Stimulated activated CD4-positive, alpha-beta T cell treated with anti-CD3 and anti-CD28 coated beads, Interleukin-1b, Interleukin-23, amount 100 ng/mL, for 4 hours (primary cell): ENCODE measurements around the gene SPPL3.
A peak's percentile ranks its signal among the peaks of the same experiment; 100 is the strongest.
"Not testable (repeated sequence)": the region's sequence is repeated elsewhere in the genome, so short reads cannot be mapped to it uniquely, and the experiment has no call there.

Source experiments
- DNase-seq, 2 donors: peaks; one replicate each; pipeline ENCODE4 v3.0.0-alpha.2; 2020; ENCODE audit warnings: low read depth in 2 of 2

Gene SPPL3

DNA sequence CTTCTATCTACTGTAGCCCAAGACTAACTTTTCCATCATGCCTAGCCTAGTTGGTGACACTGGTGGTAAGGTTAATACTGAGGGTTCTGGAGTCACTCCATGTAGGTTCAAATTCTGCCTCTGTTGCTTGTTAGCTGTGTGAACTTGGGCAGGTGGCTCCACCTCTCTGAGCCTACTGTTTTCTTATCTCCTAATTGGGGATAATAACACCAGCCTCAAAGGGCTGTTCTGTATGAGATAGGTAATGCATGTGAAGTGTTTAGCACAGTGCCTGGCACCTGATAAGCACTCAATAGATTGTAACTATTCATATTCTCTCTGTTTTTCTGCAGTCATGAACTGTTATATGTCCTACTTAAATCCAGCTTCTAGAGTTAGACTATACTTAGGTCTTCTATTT, 17.5 kb upstream of the SPPL3 start:
- DNase-seq = no peak

DNA sequence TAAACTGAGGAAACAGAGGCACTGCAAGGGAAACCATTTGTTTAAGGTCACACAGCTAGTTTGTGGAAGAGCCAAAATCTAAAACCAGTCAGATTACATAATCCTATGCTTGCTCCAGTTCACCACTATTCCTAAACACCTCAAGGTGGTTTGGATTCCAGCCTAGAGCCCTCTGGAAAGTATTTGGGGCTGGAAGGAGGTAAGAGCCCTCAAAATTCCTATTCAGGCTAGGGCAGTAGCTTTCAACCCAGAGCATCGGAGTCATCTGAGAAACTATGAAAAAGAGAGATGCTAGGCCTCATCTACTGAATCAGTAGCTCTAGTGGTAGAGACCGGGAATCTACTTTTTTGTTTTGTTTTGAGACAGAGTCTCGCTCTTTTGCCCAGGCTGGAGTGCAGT, 16.0 kb upstream of the SPPL3 start:
- no peak for DNase-seq

- DNase-seq = no peak
Observed at GRCh38 chr12:120917748-120918147, 13.6 kb upstream of the SPPL3 start.

GRCh38 chr12:120916561-120916960, 12.4 kb upstream of the SPPL3 start:
- DNase-seq = no peak

- no peak for DNase-seq
Observed at GRCh38 chr12:120914794-120915193, 10.6 kb upstream of the SPPL3 start.

DNA sequence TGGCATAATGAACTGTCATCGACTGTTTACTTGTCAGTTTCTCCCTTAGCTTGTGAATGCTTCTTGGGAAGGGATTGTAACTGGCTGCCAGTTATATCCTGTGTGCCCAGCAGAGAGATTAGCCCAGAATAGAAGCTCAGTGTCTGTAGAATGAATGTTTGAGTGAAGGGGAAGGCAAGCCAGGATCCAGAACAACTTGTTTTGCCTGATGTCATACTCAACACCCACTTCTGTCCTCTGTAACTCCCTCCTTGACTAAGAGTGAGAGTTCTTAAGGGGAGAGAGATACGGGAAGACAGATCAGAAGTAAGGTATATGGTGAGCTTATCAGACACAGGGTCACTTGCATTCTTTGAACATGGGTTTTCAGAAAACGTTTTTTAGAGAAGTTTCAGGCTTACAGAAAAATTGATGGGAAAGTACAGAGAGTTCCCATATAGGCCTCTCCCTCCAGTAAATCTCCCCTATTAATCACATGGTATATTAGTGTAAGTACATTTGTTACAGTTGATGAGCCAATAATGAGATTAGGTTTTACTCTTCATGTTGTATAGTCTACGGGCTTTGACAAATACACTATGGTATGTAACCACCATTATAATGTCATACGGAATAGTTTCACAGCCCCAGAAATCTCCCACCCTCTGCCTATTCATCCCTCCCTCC, 5.6 kb upstream of the SPPL3 start:
- no peak for DNase-seq

DNA sequence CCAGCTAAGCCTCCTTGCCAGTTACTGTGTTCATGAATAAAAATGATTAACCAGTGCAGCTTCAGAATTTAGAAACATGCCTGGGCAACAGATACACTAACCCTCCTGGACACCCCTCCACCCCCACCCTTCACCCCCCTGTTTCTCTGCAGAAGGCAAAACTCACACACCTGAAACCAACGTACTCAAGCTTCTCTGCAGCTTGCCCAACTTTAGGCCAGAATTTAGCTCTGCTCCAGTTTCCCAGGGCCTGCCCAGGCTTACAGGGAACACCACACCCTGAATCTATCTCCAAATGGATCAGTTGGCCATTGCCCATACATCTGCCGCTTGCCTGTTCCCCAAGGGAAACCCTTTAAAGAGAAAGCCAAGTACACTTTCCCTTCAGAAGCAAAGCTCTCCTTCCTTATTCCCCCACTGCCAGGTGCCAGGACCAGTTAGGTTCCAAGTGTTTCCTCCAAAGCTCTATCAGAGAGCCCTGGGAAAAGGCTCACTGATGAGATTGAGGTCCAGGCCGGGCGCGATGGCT, 1.8 kb upstream of the SPPL3 start:
- no peak for DNase-seq

GRCh38 chr12:120903412-120904196, 554 bp downstream of the SPPL3 start:
- DNase-seq = peak; percentile 34 to 39

DNA sequence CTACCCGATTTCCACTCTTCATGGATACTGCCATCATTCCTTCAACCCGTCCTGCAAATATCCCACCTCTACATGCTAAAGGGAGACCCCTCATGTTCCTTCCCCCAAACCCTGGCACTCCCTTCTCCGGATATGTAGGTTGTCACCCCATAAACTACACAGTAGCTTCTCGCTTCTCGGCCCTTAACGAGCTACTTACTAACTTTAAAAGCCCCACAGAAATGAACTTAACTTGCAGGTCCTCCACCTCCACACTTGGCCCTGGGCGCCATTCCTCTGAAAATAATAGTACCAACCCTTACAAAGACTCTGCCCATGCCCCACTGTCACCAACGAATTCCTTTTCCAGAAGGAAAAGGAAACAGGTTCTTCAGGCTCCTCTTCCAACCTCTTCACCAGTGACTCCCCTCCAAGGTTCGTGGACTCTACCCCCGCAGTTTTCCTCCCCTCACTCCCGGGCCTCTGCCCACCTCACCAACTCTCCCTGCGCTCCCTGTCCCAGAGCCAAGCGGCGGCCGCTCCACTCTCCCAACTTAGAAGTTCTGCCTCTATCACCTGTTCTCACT, 1.2 kb downstream of the SPPL3 start:
- DNase-seq = no peak

GRCh38 chr12:120901818-120902217, 2.3 kb downstream of the SPPL3 start:
- DNase-seq = no peak

- not testable (repeated sequence) for DNase-seq
Observed at GRCh38 chr12:120901101-120901500, 3.1 kb downstream of the SPPL3 start.

- no peak for DNase-seq
Observed at GRCh38 chr12:120895532-120895931, 8.6 kb downstream of the SPPL3 start.

DNA sequence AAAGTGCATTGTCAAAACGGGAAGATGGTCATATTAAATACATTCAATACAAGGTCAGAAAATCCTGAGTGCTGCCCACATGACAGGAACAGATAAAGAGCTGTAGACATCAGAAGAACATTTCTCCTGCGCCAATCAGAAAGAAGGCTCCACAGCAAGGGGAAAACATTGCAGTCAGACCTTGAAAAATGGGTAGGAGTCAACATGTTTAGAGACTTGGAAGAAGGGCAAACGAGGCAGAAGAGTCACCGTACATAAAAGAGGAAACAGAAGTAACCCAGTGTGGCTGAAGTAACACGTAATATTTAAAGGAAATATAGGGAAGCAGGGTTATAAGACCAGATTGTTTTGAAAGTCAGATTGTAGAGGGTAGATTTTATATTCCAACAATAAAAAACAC, 11.9 kb downstream of the SPPL3 start:
- no peak for DNase-seq

DNA sequence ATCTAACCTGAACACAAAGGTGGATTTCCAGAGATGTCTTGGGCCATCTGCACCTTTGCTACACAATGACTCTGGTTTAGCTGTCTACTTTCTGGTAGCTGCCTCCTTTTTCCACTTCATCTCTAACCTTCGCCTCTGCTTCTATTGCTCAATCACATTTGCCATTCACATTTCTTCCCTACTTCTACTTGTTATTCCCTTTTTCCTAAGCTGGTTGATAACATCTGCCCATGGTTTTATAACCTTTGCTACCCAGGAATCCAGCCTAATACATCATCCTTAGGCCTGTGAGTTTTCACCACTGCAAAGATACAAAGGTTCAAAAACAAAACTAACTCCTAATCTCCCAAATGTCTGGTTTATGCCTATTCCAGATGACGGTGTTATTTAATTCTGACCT, 13.2 kb downstream of the SPPL3 start:
- no peak for DNase-seq

GRCh38 chr12:120887253-120888043, 16.7 kb downstream of the SPPL3 start:
- peak in 1 of 2 donors; percentile 30 for DNase-seq

- DNase-seq = no peak
Observed at GRCh38 chr12:120886199-120887018, 17.7 kb downstream of the SPPL3 start.

DNA sequence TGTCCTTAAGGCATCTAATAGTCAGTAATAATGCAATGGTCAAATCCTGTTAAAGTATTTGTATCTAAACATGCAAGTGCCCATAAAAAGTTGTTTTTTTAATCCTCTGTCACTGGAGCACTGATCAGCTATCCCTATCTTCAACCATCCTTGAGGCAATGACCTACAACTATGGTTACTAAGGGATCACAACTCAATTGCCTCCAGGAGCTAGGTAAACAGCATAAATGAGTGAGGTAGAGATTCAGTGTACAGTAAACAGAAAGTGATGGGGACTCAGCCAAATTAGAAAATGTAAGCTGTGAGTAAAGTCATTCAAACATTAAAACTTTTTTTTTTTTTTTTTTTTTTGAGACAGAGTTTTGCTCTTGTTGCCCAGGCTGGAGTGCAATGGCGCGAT, 18.6 kb downstream of the SPPL3 start:
- no peak for DNase-seq

DNA sequence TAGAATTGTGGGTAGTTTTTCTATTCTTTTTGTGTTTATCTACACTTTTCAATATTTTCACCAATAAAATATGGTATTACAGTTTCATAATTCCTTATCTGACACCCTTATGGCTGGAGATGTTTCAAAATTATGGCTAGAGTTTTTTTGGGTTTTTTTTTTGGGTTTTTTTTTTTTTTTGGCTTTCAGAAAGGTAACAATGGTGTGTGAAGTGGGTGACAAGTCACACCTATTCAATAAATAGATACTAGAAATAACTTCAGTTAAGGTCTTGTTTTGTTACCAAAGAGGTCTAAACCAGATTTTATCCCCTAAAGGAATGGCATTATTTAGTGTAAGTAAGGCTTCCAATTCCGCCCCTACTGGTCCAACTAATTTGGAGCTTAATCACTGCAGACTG, 19.5 kb downstream of the SPPL3 start:
- no peak for DNase-seq

- no peak for DNase-seq
Observed at GRCh38 chr12:120882055-120882555, 22.1 kb downstream of the SPPL3 start.

GRCh38 chr12:120879718-120880300, 24.3 kb downstream of the SPPL3 start:
- no peak for DNase-seq

DNA sequence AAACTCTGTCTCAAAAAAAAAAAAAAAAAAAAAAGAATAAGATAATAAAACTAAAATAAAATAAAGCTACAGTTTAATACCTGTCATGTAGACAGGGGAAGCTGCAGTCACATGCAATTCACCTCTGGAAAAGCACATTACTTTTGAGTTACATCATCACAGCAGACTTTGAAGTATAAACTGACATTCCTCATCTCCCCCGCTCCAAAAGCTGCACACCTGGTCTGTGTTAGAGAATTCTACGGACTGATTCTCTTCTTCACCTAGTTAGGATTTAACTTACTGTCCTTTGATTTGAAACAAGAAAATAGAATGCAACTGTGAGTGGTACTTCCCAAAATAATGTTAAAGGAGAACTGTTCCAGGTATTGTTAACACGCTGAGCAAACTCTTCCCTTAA, 25.1 kb downstream of the SPPL3 start:
- no peak for DNase-seq
